Germinal center (tissue), 1 donor: ENCODE measurements around the gene MARK4.
"Not testable (repeated sequence)": the region's sequence is repeated elsewhere in the genome, so short reads cannot be mapped to it uniquely, and the experiment has no call there.

Experiments
- DNase-seq: peaks from one replicate; pipeline ENCODE4 v3.0.0; 2012; ENCODE audit warnings: mixed read lengths, low spot score

MARK4 gene

GRCh38 chr19:45250832-45251451 lies at the start of gene MARK4:
Gene MARK4, plus strand, starts transcription at chr19:45251271. Its CDS starts 318 bp downstream, at chr19:45251589.
- peak; percentile 94 for DNase-seq

GRCh38 chr19:45202637-45203036 lies 48.4 kb upstream of the MARK4 start:
- no peak for DNase-seq

- no peak for DNase-seq
Observed at GRCh38 chr19:45205810-45206209, 45.3 kb upstream of the MARK4 start.

DNA sequence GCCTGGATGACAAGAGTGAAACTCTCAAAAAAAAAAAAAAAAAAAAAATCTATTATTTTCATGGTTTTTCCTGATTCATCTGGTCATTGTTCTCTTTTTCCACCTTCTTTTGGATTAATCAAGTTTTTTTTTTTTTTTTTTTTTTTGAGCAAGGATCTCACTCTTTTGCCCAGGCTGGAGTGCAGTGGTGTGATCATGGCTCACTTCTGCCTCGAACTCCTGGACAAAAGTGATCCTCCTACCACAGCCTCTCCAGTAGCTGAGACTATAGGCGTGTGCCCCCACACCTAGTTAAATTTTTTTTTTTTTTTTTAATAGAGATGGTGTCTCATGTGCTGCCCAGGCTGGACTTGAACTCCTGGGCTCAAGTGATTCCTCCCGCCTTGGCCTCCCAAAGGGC lies 44.7 kb upstream of the MARK4 start:
- no peak for DNase-seq

DNA sequence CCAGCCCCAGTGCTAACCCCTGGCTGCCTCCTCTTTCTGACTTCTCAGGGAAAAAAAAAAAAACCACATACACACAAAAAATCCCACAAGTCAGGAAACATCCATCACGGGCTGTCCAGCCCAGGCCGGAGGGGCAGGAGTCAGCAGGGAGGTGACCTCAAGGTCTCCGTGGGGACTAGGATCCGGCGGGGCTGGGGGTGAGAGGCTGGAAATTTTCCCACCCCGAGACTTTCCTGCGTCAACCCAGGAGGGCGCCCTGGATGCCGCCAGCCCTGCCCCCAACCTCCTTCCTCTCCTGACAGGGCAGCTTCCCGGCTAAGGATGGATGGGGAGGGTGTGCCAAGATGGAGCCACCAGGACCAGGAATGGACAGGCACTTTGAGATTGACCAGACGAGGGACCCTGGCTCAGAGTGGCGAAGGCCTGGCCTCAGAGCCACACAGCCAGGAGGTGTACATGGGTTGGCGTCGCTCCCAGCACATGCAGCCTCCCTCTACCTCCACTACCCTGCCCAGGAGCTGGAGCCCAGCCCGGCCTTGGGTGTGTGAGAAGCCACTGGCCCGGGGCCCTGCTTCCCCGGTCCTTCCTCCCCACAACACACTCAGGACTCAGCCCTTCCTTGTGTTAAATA lies 39.2 kb upstream of the MARK4 start:
- DNase-seq, result no peak

DNA sequence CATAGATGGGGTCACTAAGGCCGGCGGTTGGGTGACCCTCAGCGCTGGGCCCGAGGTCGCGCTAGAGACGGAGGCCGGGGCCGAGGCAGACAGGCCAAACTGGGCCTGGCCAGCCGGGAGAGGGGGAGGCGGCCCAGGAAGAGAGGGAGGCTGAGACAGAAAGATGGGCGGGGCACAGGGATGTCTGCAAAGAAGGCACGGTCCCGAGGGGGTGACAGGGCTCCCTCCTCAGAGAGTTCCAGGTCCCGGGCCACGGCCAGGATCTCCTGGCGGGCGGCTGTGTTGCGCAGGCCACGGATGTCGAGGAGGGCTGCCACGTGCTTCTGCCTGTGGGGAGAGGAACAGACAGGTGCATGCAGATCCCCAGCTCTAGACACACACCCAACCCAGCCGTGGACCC lies 38.0 kb upstream of the MARK4 start:
- no peak for DNase-seq

- DNase-seq, result no peak
Observed at GRCh38 chr19:45215391-45216191, 35.5 kb upstream of the MARK4 start.

GRCh38 chr19:45216667-45217066 lies 34.4 kb upstream of the MARK4 start:
- no peak for DNase-seq

GRCh38 chr19:45217193-45217956 lies 33.7 kb upstream of the MARK4 start:
- no peak for DNase-seq

DNA sequence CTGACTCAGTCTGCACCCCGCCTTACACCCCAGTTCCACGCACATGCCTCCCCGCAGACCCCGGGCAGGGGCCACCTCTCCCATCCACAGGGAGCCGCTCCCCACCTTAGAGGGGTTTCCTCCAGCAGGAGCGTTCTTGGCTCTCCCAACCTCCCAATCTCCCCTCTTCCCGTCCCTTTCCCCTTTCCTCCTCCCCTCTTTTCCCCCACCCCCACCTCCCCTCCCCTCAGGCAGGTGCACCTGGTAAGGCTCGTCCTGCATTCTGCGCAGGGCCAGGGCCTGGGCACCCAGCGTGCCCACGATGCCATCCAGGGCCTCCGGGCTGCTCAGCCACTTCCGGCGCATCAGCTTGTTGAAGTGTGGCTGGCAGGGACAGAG lies 33.1 kb upstream of the MARK4 start:
- no peak for DNase-seq

- no peak for DNase-seq
Observed at GRCh38 chr19:45218426-45218825, 32.6 kb upstream of the MARK4 start.

- no peak for DNase-seq
Observed at GRCh38 chr19:45218911-45219743, 31.9 kb upstream of the MARK4 start.

DNA sequence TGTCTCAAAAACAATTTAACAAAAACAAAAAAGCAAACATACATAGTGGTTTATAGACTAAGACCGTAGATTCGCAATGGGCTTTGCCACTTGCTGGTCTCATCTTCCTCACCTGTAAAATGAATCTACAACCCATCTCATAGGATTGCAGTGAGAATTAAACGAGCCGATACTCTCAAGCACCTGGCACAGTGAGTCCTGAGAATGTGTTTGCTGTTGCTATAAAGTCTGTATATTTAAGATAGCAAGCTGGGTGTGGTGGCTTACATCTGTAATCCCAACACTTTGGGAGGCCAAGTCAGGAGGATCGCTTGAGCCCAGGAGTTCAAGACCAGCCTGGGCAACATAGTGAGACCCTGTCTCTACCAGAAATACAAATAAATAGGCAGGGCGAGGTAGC lies 28.3 kb upstream of the MARK4 start:
- DNase-seq, result no peak

DNA sequence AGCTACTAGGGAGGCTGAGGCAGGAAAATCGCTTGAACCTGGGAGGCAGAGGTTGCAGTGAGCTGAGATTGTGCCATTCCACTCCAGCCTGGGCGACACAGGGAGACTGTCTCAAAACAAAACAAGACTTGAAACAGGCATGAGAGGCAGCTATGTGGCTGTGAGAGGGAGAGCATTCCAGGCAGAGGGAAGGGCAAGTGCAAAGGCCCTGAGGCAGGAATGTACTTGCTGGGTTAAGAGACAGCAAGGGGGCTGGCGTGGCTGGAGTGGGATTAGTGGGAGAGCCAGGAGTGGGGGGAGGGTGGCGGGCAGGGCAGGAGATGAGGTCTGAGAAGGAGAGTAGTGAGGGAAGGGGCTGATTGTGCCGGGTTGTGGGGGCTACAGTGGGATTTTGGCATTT lies 27.2 kb upstream of the MARK4 start:
- no peak for DNase-seq

DNA sequence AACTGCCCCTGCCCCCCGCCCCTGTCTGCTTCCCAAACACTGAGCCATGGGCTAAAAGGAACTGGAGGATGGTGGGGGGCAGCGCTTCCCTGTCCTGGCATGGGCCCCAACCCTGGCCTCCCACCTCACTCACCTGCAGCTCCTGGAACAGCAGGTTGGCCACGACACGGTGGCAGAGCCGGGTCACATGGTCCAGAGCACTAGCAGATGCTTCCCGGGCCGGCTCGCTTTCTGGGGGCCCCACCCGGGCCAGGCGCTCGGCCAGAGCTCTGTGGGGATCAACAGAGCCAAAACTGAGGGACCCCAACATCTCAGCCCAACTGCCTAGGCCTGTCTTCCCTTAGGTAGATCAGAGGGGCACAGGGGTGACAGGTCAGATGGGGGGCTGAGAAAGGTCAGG lies 26.4 kb upstream of the MARK4 start:
- no peak for DNase-seq

DNA sequence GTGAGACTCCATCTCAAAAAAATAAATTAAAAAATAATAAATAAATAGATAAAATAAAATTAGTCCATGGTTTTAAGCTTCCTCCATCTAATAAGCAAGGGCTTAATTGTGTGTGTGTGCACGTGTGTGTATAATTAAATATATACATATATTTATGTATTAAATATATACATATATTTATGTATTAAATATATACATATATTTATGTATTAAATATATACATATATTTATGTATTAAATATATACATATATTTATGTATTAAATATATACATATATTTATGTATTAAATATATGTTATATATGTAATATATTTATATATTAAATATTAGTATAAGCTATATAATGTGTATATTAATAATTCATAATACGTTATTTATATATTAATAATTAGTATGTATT lies 22.0 kb upstream of the MARK4 start:
- not testable (repeated sequence) for DNase-seq

DNA sequence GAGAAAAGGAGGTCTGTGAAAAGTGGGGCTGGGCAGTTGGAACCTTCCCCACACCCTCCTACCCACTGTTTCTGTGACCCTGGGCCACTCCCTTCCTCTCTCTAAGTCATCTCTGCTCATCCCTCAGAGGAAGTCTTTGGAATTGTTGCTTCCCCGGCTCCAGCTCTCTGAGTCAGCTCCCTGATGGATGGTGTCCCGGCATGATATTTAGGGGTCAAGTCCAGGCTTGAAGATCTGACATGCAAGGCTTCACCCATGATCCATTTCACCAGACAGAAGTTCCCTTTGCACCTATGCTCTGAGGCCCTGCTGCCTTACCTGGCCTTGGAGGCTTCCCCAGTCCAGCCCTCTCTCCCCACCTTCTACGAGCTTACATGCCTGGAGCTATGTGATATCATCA lies 19.2 kb upstream of the MARK4 start:
- no peak for DNase-seq

DNA sequence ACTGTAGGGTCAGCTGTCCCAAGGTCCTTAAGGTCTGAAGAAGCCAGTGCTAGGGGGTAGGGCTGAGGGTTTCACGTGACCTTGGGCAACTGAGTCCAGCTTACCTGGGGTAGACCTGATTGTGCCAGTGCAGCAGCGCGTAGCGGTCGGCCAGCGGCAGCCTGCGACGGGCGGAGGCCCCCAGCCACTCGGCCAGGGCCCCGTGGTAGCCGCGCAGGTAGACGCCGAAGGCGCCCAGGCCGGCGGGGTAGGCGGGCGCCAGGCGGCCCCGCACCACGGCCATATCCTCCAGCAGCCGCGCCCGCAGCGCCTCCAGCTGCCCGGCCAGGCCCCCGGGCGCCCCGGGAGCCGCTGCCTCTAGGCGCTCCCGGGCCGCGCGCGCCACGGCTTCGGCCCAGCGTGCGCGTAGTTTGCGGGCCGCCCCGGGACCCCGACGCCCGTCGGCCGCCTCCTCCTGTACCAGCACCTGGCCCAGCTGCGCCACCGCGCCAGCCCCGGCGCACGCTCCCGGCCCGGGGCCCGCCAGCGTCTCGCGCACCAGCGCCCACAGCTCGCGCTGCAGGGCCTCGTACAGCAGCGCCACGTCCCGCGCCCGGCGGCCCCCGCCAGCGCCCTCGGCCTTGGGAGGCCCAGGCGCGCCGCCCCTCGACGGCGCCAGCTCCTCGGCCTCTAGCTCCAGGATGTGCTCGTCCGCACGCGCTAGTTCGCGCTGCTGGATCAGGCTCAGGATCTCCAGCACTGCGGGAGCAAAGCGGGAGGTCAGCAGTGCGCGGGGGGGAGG lies 16.8 kb upstream of the MARK4 start:
- DNase-seq, result no peak

DNA sequence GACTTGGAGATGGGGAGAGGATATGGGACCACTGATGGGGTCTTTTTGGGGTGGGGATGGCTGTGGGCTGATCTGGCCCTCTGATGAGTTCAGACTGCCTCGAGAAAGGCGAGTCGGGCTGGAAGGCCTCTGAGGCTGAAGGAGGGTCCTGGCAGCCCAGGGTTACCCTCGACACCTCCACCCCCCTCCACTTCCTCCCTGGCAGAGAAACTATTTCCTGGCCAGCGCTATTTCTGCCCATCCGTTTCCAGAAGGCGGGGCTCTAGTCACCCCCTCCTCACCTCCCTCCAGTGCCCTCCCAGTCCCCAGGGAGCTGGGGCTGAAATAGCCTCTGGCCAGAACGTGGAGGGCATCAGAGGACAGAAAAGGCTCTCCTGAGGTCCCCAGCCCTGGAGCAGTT lies 15.6 kb upstream of the MARK4 start:
- no peak for DNase-seq

- no peak for DNase-seq
Observed at GRCh38 chr19:45238556-45238955, 12.5 kb upstream of the MARK4 start.
